GM10248 (cell line): Measurements from ENCODE around the gene MMD.

Experiments
- CTCF ChIA-PET: fragments of 300-600 bp; sonication (Branson Sonifier 250); formaldehyde crosslinking; extraction: SDS; loops from one replicate; lab custom pipeline; 2021; ENCODE audit warnings: antibody characterized with exemption; lab: Yijun Ruan, JAX
- POLR2A ChIA-PET: fragments of 350-650 bp; sonication (Branson Sonifier 250); formaldehyde crosslinking; extraction: SDS; loops from one replicate; lab custom pipeline; 2020; ENCODE audit warnings: antibody characterized with exemption; lab: Yijun Ruan, JAX
- DNase-seq: peaks from one replicate; pipeline ENCODE4 v3.0.0; 2012; ENCODE audit errors: extremely low spot score
- CTCF ChIP-seq: IDR thresholded peaks from 2 replicates; pipeline ENCODE4 v1.5.1; 2012; ENCODE audit warnings: mild to moderate bottlenecking, low read depth; ENCODE audit errors: extremely low read depth, missing control alignments, control extremely low read depth

MMD gene

GRCh38 chr17:55437159-55437605 lies 15.5 kb upstream of the MMD start:
- DNase-seq, result peak; percentile 67
- TF ChIP-seq CTCF, result no peak
- ChIA-PET POLR2A (no interaction called here), CTCF (interaction anchor here (1.1 to 1.9 kb wide), 3 partner anchors 16 to 77 kb away, joined by 3 to 5 read pairs (median 3); partner anchors contain the start of gene MMD)

GRCh38 chr17:55436224-55437158 lies 14.9 kb upstream of the MMD start:
- ChIA-PET POLR2A (no interaction called here), CTCF (interaction anchor here (1.1 to 1.9 kb wide), 4 partner anchors 15 to 79 kb away, joined by 3 to 5 read pairs (median 4); partner anchors contain the start of gene MMD)
- no peak for DNase-seq
- no peak for TF ChIP-seq CTCF

DNA sequence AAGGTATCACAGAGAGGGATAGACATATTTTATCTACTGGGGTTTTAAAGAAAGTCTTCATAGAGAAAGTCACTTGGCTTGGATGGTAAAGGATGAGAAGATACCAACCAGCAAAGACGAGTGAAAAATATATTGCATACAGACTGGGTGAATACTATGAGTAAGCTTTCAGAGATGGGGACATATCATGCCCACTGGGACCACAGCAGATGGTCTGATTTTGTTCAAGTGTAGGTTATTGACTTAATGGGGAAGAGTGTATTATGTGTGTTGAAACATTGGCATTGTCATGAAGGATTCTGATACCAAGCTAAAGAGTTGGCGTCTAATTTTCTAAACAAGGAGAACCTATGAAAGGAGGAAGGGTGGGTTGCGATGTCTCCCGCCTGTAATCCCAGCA lies 13.8 kb upstream of the MMD start:
- POLR2A ChIA-PET, result no interaction called here

DNA sequence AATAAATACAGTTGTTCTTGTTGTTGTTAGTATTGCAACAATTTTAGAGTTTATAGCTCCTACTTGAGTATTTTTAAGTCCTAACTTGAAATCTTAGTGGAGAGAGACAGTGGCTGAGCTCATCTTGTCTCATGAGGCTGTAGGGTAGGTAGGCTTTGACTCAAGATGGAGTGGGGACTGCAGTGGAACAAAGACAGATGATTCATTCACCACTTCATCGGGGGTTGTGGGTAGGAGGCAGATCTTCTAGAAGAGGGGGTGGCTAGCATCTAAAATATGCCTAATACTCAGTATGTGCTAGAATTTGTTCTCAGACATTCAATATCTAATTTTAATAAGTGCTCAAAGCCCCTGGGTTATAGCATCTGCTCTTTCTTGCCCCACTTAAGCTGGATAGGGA lies 13.1 kb upstream of the MMD start:
- DNase-seq, result no peak
- CTCF ChIA-PET, result interaction anchor here (0.8 kb wide), 1 partner anchor 13 kb away, joined by 3 read pairs; the partner anchor contains the start of gene MMD
- no peak for TF ChIP-seq CTCF
- POLR2A ChIA-PET, result no interaction called here

More for the DNA sequence above, 13.8 kb upstream of the MMD start:
- TF ChIP-seq CTCF, result no peak
- CTCF ChIA-PET, result interaction anchor here (1.5 to 1.7 kb wide), 2 partner anchors 78 to 79 kb away, joined by 3 to 4 read pairs; no protein-coding TSS in a partner anchor
- DNase-seq, result no peak

DNA sequence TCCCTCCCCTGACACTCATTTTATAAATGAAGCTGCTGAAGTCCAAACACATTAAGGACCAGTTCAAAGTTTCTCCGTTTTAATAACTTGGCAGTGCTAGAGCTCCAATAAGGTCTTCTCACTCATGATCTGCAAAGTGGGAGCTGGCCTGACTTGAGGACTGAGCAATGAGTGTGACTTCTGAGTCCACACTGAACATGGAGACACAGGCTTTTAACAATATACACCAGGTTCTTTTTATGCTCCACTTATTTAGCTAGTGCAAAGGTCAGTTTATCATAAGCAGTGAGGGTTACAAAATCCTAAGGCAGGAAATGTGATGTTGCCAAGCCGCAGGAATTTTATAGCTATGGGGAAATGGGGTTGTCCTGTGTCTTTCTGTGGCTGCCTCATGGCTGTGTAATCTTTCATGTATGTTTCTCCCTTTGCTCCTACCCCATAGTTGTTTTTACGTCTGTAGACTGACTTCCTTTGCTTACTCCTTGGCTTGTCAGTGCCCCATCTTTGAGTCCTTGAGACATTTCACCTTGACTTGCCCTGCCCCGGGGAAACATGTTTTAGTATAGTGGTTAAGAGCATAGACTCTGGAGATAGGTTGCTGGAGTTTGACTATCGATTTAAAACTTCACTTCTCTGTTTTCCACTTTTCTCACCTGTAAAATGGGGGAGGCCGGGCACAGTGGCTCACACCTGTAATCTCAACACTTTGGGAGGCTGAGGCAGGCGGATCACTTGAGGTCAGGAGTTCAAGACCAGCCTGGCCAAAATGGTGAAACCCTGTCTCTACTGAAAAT lies 12.2 kb upstream of the MMD start:
- ChIA-PET CTCF (interaction anchor here (1.1 to 2.5 kb wide), 5 partner anchors 9 to 81 kb away, joined by 3 to 7 read pairs (median 4); no protein-coding TSS in a partner anchor), POLR2A (interaction anchor here (0.9 kb wide), 1 partner anchor 9 kb away, joined by 3 read pairs; no protein-coding TSS in a partner anchor)
- no peak for TF ChIP-seq CTCF
- DNase-seq, result no peak

DNA sequence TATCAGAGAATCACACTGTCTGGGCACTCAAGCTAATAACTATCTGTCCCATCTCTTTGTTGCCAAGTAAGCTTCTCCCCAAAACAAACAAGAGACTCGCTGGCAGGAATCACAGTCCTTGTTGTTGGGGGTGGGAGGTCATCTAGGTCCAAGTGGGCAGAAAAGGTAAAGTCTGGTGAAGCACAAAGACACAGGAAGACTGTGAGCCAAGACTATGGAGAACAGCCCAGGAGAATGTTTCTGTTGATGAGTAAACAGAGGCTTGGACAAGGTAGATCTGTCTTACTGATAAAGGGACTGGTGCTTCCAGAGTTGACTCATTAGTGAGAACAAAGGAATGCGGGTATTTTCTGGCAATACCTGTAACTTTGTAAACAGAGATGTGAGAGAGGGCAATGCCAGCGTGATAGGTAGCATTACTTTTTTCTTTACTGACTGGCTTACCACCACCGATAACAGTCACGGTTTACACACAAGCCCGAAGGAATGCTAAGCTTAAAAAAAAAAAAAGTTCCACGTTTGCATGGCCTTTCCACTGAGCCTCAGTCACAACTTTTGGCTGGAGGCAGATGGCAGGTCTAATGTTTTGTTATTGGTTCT lies 11.5 kb upstream of the MMD start:
- TF ChIP-seq CTCF, result no peak
- CTCF ChIA-PET, result interaction anchor here (1.1 to 2.5 kb wide), 5 partner anchors 8 to 81 kb away, joined by 3 to 7 read pairs (median 4); no protein-coding TSS in a partner anchor
- no peak for DNase-seq
- POLR2A ChIA-PET, result interaction anchor here (0.9 kb wide), 1 partner anchor 8 kb away, joined by 3 read pairs; no protein-coding TSS in a partner anchor
